GM06990 (cell line): ENCODE data around the gene GATAD1.
"Not testable (repeated sequence)": the region's sequence is repeated elsewhere in the genome, so short reads cannot be mapped to it uniquely, and the experiment has no call there.

Experiments
- DNase-seq: peaks from one replicate; pipeline ENCODE4 v3.0.0-alpha.2; 2011; ENCODE audit not compliant: insufficient read length; ENCODE audit errors: extremely low read depth
- H3K27me3 ChIP-seq: replicated peaks from 2 replicates; pipeline ENCODE4 v1.6.0; 2011; ENCODE audit warnings: low read length; ENCODE audit not compliant: control insufficient read depth, insufficient read depth
- H3K36me3 ChIP-seq: 2 replicates; pipeline ENCODE4 v1.5.1; 2011; ENCODE audit warnings: low read length; ENCODE audit not compliant: control insufficient read depth, insufficient read depth
- H3K4me3 ChIP-seq: replicated peaks from 2 replicates; pipeline ENCODE4 v1.5.1; 2011; ENCODE audit warnings: low read depth, mild to moderate bottlenecking, control low read depth, low read length
- CTCF ChIP-seq: IDR thresholded peaks from 2 replicates; pipeline ENCODE4 v1.5.1; 2011; ENCODE audit warnings: low read length, control low read depth, mild to moderate bottlenecking, inconsistent platforms; ENCODE audit not compliant: insufficient read depth, poor library complexity, severe bottlenecking

Gene GATAD1

GRCh38 chr7:92404170-92404614 is 43.1 kb upstream of the GATAD1 start:
- DNase-seq = no peak
- Histone ChIP-seq H3K27me3 (no peaks in the 10 kb centered on the region), H3K4me3 (no peak overlapping the region), H3K36me3 (no peaks in the 10 kb centered on the region)
- TF ChIP-seq CTCF = no peak

- no peak for TF ChIP-seq CTCF
- DNase-seq = no peak
- Histone ChIP-seq H3K4me3 (no peak overlapping the region), H3K36me3 (no peaks in the 10 kb centered on the region), H3K27me3 (no peaks in the 10 kb centered on the region; the same call in 1 of the 2 replicates)
Observed at GRCh38 chr7:92409357-92409756, 37.9 kb upstream of the GATAD1 start.

GRCh38 chr7:92410162-92410561 is 37.1 kb upstream of the GATAD1 start:
- not testable (repeated sequence) for DNase-seq, H3K27me3 ChIP-seq, H3K36me3 ChIP-seq, H3K4me3 ChIP-seq

GRCh38 chr7:92412745-92413144 is 34.5 kb upstream of the GATAD1 start:
- no peaks in the 10 kb centered on the region; the same call in 1 of the 2 replicates for H3K27me3 ChIP-seq
- H3K36me3 ChIP-seq = no peaks in the 10 kb centered on the region
- no peak for TF ChIP-seq CTCF
- DNase-seq = no peak
- no peak overlapping the region for H3K4me3 ChIP-seq

GRCh38 chr7:92413550-92413949 is 33.7 kb upstream of the GATAD1 start:
- no peak for DNase-seq
- TF ChIP-seq CTCF = no peak

GRCh38 chr7:92415225-92415624 is 32.1 kb upstream of the GATAD1 start:
- Histone ChIP-seq H3K27me3 (no peaks in the 10 kb centered on the region; the same call in 1 of the 2 replicates), H3K4me3 (no peak overlapping the region), H3K36me3 (no peaks in the 10 kb centered on the region)
- no peak for TF ChIP-seq CTCF
- no peak for DNase-seq

More at GRCh38 chr7:92413550-92413949, 33.7 kb upstream of the GATAD1 start:
- Histone ChIP-seq H3K4me3 (no peak overlapping the region), H3K36me3 (no peaks in the 10 kb centered on the region), H3K27me3 (no peaks in the 10 kb centered on the region; the same call in 1 of the 2 replicates)
